Mucosa of descending colon (tissue), 3 donors: ENCODE results near the gene IMMP2L. TPM values are rescaled to one million over a fixed set of nuclear protein-coding genes. Genes with fewer than 3 reads are reported as not detected.

Experiments used
- ATAC-seq: fragments of 200-7000 bp; cut with Tn5 transposase; one replicate; pipeline ENCODE4 v1.9.1; 2020; ENCODE audit warnings: mild to moderate bottlenecking, moderate library complexity
- DNase-seq, 3 donors: peaks; one replicate each; pipeline ENCODE4 v3.0.0-alpha.2; 2020
- H3K36me3 ChIP-seq: fragments of 200-600 bp; one replicate; pipeline ENCODE4 v1.8.0; 2021; ENCODE audit warnings: low read depth, mild to moderate bottlenecking
- H3K4me1 ChIP-seq: fragments of 200-600 bp; one replicate; pipeline ENCODE4 v1.8.0; 2021; ENCODE audit warnings: low read depth, mild to moderate bottlenecking
- H3K4me3 ChIP-seq: fragments of 200-600 bp; one replicate; pipeline ENCODE4 v1.8.0; 2021; ENCODE audit warnings: mild to moderate bottlenecking
- H3K9me3 ChIP-seq: fragments of 200-600 bp; one replicate; pipeline ENCODE4 v1.8.0; 2021; ENCODE audit warnings: mild to moderate bottlenecking
- intact Hi-C, 2 donors: fragments of 100-400 bp; cut with DNase I in 1 of 2; cut with micrococcal nuclease in 1 of 2; formaldehyde crosslinking; loops; one replicate each; pipeline versions ENCODE4 v1.11.0 to v1.11.1; 2022; cut with DNase I, micrococcal nuclease
- total RNA-seq, 3 donors: library from RNA; stranded (reverse); fragmentation: NEBNext Ultra II Directional in 2 of 3; extraction: Animal tissue kit (Norgen Biotek cat#: 25700) in 2 of 3; gene quantifications; one replicate each; pipeline versions ENCODE4 v1.2.1 to v1.2.4, GENCODE V29; 2021 to 2023
- TF ChIP-seq, protein P1 (sequence below): fragments of 200-600 bp; IDR thresholded peaks from one replicate; pipeline ENCODE4 v1.8.0; 2022; ENCODE audit warnings: antibody characterized with exemption, mild to moderate bottlenecking
- donor health status: DM: no; HTN: no; CAD: no; lungs with moderate emphysema.
- donor health status: DM: no; HTN: no; CAD: no.
- donor health status: DM: no; HTN: yes; CAD: no.

Gene IMMP2L
- total RNA-seq, 3 donors from 2014 or later = 12.1 to 20.7 (median 17.7) TPM

DNA sequence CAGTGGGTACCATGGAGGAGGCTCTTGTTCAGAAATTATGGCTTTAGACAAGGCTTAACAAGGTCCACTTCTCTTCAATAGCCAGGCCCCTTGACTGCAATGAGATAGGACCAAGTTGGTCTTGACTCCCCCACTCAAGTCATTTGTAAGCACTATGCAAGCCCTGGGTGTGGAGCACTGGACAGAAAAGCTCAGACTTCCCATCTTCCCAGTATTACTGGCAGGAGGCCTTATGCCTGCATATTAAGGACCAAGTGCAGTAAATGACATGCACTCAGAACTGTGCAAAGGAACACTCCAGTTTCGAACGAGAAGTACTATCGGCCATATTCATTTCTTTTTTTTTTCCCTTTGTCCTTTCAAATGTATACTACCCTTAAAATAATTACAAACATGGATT lies 789.7 kb downstream of the IMMP2L start:
- TF ChIP-seq, protein P1, sequence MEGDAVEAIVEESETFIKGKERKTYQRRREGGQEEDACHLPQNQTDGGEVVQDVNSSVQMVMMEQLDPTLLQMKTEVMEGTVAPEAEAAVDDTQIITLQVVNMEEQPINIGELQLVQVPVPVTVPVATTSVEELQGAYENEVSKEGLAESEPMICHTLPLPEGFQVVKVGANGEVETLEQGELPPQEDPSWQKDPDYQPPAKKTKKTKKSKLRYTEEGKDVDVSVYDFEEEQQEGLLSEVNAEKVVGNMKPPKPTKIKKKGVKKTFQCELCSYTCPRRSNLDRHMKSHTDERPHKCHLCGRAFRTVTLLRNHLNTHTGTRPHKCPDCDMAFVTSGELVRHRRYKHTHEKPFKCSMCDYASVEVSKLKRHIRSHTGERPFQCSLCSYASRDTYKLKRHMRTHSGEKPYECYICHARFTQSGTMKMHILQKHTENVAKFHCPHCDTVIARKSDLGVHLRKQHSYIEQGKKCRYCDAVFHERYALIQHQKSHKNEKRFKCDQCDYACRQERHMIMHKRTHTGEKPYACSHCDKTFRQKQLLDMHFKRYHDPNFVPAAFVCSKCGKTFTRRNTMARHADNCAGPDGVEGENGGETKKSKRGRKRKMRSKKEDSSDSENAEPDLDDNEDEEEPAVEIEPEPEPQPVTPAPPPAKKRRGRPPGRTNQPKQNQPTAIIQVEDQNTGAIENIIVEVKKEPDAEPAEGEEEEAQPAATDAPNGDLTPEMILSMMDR = no peak
- H3K36me3 ChIP-seq = no peaks in the 10 kb centered on the region
- DNase-seq = no peak
- ATAC-seq = no peak
- H3K4me3 ChIP-seq = no peak overlapping the region
- H3K4me1 ChIP-seq = no peaks in the 10 kb centered on the region
- intact Hi-C loops = no loop called here
- no peaks in the 10 kb centered on the region for H3K9me3 ChIP-seq

DNA sequence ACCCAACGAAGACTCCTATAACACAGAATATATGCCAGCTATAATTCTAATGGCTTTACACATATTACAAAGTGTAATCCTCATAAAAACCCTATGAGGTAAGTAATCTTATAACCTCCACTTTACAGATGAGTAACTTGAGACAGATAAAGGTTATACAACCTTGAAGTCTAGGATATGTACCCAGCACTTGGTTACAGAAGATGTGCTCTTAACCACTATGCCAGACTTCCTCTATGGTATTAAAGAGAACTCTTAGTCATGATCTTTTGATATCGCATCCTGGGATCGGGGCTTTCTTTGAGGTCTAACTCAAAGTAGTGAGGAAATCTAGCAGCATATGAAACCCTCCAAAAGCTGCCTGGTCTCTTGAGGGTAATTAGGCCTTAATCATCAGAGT lies 790.6 kb downstream of the IMMP2L start:
- Histone ChIP-seq H3K36me3 (no peaks in the 10 kb centered on the region), H3K4me1 (no peaks in the 10 kb centered on the region), H3K9me3 (no peaks in the 10 kb centered on the region), H3K4me3 (no peak overlapping the region)
- intact Hi-C loops = no loop called here
- TF ChIP-seq, protein P1 = no peak
- DNase-seq (no peak), ATAC-seq (no peak)

- H3K9me3 ChIP-seq = no peaks in the 10 kb centered on the region
- no peaks in the 10 kb centered on the region for H3K36me3 ChIP-seq
- no peaks in the 10 kb centered on the region for H3K4me1 ChIP-seq
- ATAC-seq = no peak
- TF ChIP-seq, protein P1 = no peak
- DNase-seq = no peak
- no peak overlapping the region for H3K4me3 ChIP-seq
- intact Hi-C loops = no loop called here
Observed at GRCh38 chr7:110767550-110768110, 794.7 kb downstream of the IMMP2L start.

GRCh38 chr7:110766864-110767263 lies 795.4 kb downstream of the IMMP2L start:
- ATAC-seq (no peak), DNase-seq (no peak)
- H3K36me3 ChIP-seq = no peaks in the 10 kb centered on the region
- H3K4me3 ChIP-seq = no peak overlapping the region
- intact Hi-C loops = no loop called here
- no peaks in the 10 kb centered on the region for H3K9me3 ChIP-seq
- H3K4me1 ChIP-seq = no peaks in the 10 kb centered on the region
- TF ChIP-seq, protein P1 = no peak

DNA sequence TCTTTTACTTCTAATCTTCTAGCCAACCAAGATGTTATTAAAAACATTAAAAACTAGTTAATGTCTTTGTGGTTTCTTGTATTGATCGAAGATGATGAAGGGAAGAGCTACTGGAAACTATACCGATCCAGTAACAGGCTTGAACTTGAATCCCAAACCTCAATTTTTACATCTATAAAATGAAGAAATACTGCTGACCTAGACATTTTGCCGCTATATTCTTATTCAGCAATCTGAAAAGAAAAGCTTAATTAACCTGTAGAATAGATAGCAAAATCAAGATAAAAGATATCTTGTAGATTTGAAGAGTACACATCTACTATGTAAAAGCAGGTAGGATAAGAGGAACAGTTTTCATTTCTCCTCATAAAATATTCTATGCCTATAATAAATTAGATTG lies 797.4 kb downstream of the IMMP2L start:
- DNase-seq (no peak), ATAC-seq (no peak)
- Histone ChIP-seq H3K4me1 (no peaks in the 10 kb centered on the region), H3K4me3 (no peak overlapping the region), H3K36me3 (no peaks in the 10 kb centered on the region), H3K9me3 (no peaks in the 10 kb centered on the region)
- TF ChIP-seq, protein P1 = no peak
- intact Hi-C loops = no loop called here
